GM19023 (cell line): ENCODE measurements around the gene OTUB1.
A peak's percentile ranks its signal among the peaks of the same experiment; 100 is the strongest.
"Not testable (repeated sequence)": the region's sequence is repeated elsewhere in the genome, so short reads cannot be mapped to it uniquely, and the experiment has no call there.

Source experiments
- ATAC-seq: cut with Tn5 transposase; IDR thresholded peaks from one replicate; pipeline ENCODE4 v1.9.1; 2021; ENCODE audit warnings: mild to moderate bottlenecking, moderate library complexity; ENCODE audit not compliant: unreplicated experiment

The OTUB1 gene, protein sequence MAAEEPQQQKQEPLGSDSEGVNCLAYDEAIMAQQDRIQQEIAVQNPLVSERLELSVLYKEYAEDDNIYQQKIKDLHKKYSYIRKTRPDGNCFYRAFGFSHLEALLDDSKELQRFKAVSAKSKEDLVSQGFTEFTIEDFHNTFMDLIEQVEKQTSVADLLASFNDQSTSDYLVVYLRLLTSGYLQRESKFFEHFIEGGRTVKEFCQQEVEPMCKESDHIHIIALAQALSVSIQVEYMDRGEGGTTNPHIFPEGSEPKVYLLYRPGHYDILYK

DNA sequence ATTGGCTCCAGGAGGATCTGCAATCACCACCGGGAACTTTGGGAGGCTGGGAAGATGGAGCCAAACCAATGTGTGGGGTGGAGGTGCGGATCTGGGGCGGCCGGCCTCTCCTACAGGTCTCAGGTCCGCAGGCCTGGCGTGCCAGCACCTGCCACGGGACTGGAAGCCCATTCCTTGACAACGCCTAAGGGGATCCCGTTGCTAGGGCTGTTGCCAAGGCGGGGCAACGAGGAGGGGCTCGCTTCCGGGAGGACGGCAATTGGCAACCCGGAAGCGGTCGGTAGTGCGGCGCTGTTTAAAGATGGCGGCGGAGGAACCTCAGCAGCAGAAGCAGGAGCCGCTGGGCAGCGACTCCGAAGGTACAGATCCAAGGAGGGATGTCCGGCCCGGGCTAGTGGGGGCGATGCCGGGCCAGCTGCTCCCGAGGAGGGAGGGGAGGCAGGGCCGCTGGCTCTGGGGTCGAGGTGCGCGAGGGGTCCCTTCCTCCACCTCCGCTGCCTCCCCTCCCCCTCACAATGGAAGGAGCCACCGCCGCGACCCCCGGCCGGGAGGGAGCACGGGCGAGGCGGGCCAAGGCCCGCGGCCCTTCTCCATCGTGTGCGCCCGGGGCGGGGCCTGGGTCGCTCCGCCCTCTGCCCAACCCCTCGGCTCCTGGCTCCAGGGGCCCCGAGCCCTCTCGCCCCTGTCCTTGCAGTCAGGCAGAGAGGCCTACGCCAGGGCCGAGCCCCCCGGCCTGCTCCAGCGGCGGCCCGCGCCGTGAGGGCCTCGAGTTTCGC lies at the start of gene OTUB1:
Gene OTUB1, plus strand, starts transcription at position 283 of the 776 bp plus-strand sequence. Its CDS starts 19 bp downstream, at position 302.
- ATAC-seq, result peak; percentile 92

DNA sequence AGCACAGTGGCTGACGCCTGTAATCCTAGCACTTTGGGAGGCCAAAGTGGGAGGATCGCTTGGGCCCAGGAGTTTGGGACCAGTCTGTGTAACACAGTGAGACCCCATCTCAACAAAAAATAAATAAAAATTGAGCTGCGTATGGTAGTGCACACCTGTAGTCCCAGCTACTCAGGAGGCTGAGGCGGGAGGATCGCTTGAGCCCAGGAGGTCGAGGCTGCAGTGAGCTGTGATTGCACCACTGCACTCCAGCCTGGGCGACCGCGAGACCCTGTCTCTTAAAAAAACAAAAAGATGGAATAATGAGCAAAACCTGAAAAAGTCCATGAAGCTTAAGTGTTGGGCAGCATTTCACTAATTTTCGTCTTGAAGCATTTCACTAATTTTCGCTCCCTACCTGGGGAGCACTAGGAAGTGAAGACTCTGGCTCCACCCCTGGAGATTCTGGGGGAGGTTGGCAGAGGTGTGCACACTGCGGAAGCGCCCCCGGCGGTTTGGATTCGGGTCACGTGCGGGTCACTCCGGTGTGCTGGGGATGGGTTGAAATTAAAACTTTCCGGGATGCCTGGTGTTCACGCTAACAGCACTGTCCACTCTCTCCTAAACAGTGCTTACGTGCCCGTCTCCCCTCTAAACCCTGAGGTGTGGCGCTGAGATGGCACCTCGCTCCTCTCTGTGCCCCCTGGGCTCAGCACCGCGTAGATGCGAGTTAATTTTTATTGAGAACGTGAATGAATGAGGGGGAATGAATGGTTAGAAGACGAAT lies 48.3 kb upstream of the OTUB1 start:
- peak; percentile 15 for ATAC-seq

DNA sequence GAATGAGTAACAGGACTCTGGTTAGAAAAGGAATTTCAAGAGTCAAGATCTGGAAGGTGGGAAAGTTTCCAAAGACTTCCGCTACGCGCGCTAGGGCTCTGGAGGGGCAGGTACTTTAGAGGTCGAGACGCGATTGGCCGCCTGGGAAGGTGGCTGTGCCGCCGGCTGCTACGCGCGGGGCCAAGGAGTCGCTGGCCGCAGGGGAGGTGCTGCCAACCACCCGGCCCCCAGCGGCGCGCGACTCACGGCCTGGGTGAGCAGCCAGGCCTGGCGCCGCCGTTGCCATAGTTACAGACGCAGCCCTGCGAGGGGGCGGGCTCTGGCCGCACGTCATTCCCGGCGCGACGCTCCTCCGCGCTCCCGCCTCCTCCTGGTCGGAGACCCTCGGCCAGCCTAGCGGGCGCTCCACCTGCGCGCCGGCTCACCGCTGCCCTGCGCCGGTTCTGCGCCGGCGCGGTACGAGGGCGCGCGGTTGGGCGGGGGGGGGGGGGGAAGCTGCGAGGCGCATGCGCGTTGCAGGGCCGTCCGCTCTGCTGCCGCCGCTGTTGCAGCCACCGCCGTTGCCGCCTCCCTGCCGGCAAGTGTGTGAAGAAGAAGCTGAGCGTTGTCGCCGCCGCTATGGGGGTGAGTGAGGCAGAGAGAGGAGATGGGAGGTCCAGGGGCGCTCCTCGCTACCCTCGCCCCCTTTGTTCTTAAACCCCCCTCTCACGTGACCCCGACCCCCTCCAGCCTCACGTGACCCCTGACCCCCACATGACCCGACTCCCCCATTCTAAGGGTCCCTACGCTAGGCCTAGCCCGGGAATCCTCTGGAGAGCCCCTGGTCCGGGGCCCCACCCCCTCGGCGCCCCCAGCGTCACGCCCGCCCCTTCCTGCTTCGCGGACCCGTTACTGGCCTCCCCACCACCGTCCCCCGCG lies 47.5 kb upstream of the OTUB1 start, which contains the start of gene NAA40:
Gene NAA40, plus strand, starts transcription at position 524 of the 918 bp plus-strand sequence. Its CDS starts 95 bp downstream, at position 619.
- ATAC-seq, result peak; percentile 88

DNA sequence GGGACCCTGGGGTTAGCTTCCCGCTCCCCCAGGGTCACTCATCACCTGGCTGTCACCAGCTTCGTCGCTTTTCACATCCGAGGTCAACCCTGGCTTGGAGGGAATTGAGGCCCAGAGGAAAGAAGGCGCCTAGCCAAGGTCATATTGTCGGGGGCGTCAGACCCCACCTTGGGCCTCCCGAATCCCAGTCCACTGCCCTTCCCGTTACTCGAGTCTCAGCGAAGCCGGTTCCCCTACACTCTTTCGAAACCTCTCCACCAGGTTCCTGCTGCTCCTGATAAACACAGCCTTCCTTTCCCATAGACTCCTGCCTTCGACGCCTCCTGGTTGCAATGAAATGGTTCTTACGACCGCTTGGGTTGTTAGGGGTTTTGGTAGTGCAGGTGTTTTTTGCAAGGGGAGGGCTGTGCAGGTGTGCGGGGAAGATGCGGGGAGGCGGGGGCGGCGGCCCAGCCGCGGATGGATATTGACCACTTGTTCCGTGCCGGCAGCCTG lies 46.8 kb upstream of the OTUB1 start:
- no peak for ATAC-seq

DNA sequence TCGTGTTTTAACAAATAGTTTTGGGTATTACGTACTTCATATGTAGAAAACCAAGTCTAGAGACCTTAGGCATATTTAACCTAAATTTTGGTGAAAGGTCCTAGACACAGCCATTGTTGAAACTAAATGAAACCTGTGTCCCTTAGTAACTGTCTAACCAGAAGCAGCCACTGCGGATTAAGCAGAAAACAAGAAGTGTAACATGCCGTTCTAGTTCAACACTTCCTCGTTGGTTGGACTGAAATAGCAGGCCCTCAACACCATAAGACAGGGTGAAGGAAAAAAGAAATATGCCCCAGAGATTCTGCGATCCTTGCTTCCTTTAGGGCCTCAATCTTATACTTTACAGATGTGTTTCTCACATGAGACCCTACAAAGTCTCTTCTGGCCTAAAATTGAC lies 45.5 kb upstream of the OTUB1 start:
- no peak for ATAC-seq

DNA sequence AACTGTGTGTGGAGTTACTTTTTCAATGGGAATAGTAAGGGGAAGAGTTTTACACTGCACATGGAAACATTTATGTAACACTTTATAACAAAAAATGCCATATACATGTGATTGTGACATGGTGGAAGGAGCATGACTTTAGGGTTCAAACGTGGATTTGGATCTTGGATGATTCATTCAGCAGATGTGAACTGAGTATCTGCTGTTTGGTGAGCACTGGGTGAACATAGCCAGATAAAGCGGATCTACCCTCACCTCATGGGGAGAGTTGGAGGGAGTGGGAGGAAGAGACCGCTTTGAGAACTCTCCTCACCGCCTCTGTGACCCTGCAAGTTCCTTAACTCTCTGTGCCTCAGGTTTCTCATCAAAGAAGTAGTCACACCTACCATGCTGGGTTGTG lies 44.3 kb upstream of the OTUB1 start:
- ATAC-seq, result no peak

DNA sequence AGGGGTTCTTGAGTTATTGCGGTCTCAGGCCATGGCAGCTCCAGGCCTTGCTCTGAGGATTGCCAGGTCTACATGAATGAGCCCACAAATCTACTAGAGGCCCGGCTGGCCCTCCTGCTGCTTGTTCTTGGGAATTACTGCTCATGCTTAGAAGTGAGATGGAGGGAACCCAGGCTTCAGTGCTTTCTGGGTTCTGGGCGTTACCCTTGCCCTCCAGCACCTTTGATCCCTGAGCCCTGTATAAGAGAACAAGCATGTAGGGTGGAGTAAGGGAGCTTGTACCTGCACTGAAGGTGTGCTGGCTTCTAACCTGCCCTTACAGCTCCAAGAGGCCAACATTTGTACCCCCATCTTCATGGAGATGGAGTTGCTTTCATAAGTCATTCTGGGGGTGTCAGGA lies 43.4 kb upstream of the OTUB1 start:
- no peak for ATAC-seq

DNA sequence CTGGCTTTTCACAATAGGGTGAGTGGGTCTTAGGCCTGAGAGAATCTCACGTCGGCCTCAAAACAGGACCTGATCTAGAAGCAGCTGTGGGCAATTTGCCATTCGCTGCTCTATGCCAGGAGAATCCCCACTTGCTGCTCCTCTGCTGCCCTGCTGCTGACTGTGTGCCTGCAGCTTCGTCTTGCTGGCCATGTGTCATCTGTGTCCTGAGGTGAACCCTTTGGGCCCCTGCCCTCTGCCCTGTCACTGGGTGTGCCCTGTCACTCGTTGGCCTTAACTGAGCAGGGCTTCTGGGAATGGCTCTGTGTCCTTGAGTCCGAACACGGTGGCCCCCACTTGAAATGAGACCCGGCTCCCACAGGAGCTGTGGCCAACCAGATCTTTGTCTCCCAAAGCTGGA lies 41.3 kb upstream of the OTUB1 start:
- no peak for ATAC-seq

DNA sequence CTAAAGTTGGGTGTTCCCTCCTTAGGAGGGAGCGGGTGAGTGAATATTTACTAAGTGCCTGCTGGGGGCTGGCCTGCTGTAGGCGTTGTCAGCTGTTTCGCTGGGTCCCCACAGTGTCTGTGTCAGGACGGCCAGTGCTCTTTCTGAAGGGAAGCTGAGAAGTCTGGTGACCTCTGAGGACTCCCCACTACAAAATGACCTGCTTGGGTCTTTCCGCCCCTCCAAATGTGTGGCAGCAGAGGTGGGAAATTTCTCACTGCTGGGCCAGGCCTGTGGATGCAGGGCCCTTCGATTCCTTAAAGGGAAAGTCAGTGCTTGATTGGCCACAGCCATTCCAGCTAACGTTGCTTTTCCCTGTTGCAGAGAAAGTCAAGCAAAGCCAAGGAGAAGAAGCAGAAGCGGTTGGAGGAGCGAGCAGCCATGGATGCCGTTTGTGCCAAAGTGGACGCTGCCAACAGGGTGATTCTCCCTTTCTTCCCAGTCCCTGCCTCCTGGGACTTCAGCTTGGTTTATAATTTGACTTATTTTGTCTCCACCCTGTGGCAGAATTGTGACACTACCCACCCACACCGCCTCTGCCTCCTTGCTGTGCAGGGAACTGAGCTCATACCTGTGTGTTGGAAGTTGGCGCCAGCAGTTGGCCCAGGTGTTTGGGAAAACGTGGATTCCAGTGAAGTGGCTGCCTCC lies 40.6 kb upstream of the OTUB1 start:
- no peak for ATAC-seq

DNA sequence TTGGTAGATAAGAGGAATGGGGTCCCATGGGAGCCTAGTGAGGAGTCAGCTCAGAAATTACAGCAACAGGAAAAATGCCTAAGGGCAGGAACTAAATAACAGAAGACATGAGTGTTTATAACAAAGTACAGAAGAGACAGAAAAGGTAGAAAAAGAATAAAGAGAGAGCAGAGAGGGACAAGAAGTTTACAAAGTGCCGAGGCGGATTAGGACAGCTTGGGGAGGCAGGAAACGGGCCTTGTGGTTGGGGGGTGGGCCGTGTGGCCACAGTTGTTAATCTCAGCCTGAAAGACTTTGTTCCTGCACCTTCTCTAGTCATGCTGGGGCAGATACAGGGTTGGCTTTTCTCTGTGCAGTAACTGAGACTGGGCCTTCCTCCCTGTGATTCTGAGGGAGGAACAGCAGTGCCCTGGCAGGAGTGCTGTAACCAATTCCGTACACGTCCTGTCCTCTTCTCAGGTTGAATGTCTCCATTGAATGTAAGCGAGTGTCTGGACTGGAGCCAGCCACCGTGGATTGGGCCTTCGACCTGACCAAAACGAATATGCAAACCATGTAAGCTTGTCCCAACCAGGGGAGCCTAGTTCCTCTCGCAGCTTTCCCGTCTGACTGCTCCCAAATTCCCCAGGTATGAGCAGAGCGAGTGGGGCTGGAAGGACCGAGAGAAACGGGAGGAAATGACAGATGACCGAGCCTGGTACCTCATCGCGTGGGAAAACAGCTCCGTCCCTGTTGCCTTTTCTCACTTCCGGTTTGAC lies 34.3 kb upstream of the OTUB1 start:
- ATAC-seq, result no peak

DNA sequence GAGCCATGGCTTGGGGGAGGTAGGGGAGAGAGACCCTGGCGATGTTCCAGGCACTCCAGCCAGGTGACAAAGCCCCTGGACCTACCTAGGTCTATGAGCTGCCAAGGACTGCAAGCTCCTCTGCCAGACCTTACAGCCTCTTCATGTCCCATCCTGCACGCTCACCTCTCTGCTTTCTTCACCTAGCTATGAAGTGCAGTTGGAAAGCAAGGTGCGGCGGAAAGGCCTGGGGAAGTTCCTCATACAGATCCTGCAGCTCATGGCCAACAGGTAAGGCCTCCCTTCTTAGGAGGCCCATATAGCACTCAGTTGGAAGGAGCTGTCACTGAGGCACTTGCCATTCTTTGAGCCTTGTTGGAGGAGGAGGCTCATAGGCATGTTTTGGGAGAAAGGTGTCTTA lies 33.7 kb upstream of the OTUB1 start:
- no peak for ATAC-seq

DNA sequence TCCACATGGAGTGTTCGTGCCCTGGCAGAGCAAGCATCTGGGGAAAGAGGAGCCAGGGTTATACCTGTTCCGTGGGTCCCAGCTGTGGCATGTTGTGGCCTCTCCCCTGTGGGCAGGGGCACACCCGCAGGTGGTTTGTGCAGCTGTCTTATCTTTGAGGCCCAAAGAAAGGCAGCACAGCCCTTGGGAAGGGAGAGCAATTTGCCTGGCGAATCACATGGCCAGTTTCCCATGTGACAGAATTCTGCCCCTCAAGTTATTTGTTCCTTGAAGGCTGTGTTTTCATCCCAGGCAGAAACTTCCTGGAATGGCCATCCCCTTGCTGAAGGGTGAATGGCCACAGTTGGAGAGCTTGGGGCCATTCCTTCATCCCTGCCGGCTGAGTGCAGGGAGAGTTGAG lies 28.2 kb upstream of the OTUB1 start:
- ATAC-seq, result no peak

DNA sequence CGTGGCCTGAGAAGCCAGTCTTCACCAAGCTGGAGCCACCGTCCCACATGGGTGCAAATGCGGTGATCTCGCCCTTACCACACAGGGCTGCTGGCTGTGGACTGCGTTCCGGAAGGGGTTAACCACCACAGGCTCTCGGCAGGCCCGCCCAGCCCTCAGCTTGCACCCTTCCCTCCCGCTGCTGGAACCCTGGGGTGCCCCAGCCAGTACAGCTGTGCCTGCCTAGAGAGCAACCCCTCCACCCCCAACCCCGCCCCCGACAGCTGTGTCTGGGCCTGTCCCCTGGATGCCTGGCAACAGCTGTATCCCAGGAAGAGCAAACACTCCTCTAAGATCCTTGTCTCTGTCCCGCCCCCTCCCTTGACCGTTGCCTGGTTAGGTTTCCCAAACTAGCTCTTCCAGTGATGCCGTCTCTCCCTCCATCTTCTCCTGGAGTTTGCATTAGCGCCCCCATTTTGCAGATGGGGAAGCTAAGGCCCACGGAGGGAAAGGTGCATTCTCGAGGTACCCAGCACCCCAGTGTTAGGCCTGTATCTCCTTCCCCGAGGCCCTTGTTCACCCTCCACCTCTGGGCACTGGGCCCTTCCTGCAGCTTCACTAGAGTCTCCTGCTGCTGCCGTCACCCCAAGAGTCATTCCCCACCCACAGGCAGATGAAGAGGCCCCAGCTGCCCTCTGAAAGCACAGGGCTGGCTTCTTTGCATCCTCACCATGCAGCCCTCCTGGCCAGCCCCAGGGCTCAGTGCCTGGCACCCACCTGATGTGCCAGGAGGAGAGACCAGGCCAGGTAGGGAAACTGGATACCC lies 24.4 kb upstream of the OTUB1 start:
- ATAC-seq, result no peak

DNA sequence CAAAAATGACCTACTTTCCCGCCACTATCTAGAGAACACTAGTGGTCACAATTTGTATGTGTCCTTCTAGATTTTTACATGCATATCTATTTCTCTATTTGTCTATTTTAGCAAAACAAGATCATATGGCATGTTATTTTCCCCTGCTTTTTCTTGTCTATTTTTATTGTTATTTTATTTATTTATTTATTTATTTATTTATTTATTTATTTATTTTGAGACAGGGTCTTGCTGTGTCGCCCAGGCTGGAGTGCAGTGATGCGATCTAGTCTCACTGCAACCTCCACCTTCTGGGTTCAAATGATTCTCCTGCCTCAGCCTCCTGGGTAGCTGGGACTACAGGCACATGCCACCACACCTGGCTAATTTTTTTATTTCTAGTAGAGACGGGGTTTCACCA lies 22.3 kb upstream of the OTUB1 start:
- ATAC-seq, result not testable (repeated sequence)

DNA sequence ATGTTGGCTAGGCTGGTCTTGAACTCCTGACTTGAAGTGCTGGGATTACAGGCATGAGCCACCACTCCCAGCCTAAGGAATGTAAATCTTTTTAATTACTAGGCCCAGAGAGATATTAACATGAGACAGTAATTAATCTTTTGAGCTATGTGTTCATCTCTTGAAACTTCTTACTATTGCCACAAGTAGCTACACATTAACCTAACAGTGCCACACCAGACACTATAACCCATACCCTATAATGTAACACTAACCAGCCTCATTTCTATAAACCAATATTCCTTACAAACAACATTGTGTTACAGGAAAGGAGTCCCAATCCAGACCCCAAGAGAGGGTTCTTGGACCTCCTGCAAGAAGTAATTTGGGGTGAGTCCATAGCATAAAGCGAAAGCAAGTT lies 19.8 kb upstream of the OTUB1 start:
- ATAC-seq, result no peak

DNA sequence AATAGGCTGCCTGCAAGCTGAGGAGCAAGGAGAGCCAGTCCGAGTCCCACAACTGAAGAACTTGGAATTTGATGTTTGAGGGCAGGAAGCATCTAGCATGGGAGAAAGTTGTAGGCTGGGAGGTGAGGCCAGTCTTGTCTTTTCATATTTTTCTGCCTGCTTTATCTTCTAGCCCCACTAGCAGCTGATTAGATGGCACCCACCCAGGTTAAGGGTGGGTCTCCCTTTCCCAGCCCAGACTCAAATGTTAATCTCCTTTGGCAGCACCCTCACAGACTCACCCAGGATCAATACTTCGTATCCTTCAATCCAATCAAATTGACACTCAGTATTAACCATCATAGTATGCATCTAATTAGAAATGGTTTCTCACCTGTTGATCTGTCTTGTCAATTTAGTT lies 16.8 kb upstream of the OTUB1 start:
- ATAC-seq, result no peak

DNA sequence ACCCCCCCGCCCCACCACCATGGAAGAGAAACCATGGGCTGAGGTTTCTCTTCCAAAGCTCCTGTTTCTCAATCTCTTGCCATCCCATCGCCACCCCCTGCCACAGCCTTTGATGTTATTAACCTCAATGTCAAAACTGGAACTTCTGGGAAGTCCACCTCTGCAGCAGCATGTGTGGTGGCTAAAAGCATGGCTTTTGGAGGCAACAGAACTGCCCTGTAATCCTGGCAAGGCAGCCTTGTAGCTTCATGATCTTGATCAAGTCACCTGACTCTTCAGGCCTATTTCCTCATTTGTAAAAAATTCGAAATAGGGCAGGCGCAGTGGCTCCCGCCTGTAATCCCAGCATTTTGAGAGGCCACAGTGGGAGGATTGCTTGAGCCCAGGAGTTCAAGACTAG lies 15.3 kb upstream of the OTUB1 start:
- ATAC-seq, result no peak

DNA sequence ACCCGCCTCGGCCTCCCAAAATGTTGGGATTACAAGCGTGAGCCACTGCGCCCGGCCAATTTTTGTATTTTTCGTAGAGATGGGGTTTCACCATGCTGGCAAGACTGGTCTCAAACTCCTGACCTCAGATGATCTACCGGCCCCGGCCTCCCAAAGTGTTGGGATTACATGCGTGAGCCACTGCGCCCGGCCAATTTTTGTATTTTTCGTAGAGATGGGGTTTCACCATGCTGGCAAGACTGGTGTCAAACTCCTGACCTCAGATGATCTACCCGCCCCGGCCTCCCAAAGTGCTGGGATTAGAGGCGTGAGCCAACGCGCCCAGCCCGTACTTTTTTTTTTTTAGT lies 12.4 kb upstream of the OTUB1 start:
- ATAC-seq, result not testable (repeated sequence)
